Measurements from ENCODE around the gene BDNF.

The BDNF gene

DNA sequence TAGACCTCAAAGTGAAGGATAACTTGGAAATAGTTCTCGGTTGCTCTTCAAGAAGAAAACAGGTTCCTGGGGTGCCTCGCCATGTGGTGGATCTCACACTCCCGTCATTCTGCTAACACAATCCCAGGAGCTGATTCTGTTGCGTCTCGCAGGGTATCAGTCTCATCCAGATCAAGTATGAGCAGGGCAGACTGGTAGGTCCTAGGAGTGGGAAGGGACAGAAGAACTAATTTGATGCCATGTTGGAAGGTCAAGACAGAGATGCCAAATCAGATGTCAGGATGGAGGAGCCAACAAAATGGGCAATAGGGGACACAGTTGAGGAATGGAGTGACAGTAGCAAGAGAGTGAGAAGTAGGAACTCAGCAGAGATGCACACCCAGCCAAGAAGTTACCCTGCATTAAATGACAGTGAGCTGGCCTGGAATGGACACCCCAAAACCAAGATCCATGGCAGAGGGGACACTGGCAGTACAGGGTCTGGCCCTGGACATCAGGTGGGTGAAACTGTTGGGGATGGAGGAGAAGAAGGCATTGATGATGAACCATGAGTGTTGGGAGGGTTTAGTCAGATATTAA is 76.2 kb downstream of the BDNF start:
- no peak for DNase-seq

DNA sequence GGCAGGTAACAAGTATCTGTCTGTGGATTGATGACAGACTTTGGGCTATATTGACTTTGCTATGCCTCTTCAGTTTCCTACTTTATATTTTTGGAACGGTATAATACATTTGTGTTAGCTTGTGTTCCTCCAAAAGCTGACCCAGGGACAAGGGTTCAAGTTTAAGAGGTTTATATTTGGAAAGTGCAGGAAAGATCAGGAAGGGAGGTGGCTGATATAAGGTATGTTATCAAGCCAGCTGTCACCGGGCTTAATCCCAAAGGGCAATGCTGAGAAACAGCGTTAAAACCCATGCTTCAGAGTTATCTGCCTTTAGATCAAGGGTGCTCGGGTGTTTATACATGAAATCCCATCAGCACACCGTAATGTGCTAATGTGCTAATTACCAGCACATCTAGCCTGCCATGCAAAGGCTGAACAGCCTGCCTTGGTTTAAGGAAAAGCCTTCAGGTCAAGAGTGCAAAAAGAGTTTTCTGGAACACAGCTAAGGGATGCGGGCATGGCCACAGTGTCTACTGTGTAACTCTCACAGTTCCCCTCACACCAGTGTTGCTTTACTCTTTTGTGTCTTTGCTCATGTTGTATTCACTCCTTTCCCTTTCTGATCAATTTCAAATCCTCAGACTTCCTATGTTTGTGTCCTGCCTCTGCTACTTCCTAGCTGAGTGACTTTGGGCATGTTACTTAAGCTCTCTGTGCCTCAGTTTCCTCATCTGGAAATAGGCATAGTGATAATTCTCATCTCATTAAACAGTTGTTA is 77.5 kb downstream of the BDNF start:
- DNase-seq = no peak

DNA sequence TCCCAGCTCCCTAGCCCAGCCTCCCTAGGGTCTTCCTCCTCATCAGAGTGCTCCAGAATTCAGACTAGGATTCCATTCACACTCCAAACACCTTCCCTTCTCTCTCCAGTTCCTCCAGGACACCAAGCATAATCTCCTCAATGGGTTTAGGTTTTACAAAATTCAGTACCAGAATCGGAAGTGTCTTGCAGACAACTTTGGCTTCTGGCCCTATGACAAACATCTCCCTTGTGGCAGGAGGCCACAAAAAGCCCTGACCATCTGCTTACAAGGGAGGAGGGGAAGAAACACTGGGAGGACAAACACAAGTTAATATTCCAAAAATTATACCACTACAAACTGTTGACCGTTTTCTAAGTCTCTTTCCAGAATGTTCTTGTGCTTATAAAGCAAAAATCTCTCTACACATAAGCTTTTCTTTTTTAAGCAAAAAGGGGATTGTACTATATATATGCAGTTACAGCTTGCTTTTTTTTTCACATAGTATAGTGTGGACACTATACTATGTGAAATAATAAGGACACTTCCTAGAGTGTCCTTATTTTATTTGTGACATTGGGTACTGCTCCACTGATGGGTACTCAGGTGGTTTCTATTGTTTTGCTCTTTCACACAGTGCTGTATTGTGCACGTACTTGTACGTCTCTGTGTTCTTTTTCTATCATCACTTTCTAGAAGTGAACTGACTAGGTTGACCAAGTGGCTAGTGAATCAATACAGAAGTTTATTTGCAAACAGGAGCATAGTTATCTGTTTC is 78.7 kb downstream of the BDNF start:
- no peak for DNase-seq

DNA sequence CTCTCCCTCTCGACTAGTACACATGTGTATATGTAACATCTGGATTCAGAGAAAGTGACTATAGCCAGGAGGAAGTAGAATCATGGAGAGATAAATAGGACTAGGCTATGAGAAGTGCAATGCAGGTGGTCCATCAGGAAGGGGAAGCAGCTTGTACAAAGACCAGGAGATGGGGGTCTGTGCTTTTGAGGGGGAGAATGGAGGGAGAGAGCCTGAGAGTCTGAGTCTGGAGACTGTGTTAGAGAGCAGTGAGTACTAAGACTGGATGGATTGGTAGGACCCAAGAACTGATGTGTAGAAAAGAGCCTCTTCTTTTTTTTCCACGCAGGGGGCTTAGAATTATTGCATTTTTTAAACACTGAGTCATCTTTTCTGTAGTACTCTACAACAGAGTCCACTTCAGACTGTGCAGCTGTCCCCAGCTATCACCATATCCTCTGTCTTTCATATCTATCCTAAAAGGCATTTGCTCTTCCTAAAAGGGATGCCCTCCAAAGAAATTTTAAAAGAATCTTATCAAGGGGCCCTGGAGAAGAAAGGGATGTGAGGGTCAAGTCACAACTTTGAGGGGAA is 80.4 kb downstream of the BDNF start:
- DNase-seq = no peak

DNA sequence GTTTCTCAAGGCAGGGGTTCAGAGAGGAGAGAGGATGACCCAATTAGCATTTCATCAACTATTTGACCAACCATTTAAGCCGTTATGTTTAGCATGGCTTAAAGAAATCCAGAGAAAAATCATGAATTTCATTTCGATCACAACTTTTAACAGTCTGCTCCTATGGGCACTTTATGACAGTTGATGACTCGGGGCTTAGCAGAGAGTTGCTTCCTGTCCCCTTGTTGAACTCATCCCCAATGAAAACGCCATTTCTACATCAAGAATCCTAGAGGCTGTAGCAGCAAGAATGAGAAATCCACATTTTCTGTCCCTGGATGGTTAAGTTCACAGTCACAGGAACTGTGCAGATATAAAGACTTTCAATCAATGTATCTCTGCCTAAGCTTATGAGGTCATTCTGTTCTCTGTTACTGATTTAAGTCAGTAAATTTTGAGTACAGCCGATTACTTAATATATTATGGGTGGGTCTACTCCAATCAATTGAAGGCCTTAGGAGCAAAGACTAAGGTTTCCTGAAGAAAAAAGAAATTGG is 81.1 kb downstream of the BDNF start:
- no peak for DNase-seq

DNA sequence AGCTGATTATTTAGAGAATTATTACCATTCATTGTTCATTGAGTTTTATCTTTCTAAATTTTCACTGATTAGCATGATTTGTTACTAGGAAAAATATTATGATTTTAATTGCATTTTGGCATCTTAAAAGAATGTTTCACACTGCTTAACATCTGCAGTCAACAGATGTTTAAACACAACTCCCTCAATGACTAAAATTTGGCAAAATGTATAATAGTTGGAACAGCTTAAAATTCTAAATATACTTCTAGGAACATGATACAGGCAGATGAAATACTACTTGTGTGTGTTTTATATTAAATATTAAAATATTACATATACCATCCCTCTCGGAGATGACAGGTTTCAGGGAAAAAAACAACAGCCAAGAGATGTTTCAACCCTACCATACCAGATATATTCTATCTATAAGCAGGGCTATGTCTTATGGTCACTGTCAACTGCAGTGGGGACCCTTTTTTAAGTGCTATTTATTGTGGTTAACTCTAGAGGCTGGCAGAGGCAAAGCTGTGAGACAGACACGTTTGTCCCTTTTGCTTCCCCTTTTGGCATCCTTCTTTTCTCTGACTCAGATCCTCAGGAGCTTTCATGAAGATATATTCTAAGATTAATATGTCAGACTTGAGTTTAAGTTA is 81.9 kb downstream of the BDNF start:
- no peak for DNase-seq

DNA sequence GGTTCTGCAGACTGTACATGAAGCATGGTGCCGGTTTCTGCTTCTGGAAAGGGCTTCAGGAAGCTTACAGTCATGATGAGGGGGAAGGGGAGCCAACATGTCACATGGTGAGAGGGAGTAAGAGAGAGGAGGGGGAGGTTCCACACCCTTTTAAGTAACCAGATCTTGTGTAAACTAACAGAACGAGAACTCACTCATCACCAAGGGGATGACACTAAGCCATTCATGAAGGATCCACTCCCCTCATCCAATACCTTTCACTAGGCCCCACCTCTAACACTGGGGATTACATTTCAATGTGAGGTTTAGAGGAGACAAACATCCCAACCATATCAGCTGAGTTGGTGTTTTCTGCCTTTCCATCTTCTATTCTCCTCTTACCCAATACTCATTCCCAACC is 83.5 kb downstream of the BDNF start:
- no peak for DNase-seq

DNA sequence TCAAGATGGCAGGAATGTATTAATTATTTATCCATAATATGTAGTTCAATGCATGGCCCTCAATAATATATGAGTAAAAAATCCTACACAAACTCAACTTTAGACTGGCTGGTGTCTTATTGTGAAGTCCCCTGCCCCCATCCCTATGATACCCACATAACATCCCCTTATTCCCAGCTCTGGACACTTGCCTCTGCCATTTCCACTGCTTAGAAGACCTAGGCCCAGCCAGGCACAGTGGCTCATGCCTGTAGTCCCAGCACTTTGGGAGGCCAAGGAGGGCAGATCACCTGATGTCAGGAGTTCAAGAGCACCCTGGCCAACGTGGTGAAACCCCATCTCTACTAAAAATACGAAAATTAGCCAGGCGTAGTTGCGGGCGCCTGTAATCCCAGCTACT is 84.4 kb downstream of the BDNF start:
- DNase-seq = no peak

DNA sequence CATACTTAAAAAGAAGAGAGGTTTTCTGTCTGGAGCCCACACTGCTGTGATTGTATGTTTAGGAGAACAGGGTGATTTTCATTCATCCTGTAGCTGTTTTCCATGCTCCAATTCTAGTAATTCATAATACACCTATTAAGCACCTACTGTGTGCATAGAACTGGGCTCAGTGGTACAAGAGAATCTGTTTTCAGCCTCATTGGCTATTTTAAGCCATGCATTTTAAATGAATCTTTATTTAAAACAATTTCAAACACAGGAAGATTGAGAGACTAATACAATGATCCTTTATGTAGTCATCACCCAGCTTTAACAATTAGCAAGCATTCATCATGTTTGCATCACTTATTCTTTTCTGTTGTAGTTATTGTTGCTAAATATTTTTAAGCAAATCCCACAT is 86.2 kb downstream of the BDNF start:
- no peak for DNase-seq

DNA sequence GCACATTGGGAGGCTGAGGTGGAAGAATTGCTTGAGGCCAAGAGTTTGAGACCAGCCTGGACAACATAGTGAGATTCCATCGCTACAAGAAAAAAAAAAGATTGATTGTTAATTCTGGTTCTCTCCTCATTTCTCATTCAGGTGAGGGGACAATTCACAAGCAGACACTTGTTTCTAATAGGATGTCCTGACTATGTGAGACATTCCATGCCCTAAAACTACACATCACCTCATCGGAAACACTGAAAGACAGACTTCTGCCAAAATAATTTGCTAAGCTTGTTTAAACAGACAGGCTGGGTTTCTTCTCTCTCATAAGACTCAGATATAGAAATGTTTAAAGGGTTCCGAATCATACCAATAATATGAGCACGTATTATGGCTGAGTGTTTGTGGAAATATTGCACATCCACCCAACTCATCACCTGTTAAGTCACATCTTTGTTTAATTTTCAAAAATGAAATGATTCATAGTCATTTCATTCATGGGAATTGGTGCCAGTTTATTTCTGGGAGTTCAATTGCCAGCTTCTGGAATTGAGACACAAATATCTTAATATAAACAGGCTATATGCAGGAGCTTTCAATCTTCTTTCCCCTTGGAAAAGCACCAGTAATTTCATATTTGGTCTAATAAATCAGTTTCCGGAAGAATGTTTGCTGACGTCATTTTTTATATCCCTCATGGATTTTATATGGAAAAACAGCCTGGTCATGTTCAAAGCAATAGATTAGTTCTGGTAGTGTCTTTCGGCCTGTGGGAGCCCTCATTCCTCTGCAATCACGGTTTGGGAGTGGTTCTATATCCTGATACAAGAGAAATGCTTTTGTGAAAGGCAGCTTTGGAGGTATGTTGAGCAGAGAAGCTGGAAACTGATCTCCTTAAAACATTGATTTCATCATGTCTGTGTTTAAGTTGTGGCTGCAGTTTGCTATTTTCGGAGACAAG is 87.0 kb downstream of the BDNF start:
- no peak for DNase-seq

DNA sequence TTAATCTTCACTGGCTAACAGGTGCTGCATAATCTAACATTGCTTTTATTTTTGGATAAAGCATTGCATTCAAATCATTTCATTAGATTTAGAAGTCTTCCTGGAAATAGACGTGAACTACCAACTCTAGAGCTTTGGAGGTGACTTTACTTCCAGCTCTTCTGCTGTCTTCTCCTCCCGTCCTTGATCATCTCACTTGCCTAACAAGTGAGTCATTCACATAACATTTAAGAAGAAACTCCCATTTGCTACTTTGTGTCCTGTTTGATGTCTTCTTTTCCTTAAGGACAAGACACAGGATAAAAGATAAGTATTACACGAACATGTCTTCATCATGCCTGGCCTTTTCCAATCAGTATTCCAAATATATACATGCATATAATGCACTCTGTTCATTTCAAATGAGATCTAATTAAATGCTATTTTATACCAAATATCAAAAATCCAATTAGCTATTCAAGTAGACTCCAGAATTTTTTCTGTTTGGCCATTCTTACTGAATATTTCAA is 88.3 kb downstream of the BDNF start:
- no peak for DNase-seq

DNA sequence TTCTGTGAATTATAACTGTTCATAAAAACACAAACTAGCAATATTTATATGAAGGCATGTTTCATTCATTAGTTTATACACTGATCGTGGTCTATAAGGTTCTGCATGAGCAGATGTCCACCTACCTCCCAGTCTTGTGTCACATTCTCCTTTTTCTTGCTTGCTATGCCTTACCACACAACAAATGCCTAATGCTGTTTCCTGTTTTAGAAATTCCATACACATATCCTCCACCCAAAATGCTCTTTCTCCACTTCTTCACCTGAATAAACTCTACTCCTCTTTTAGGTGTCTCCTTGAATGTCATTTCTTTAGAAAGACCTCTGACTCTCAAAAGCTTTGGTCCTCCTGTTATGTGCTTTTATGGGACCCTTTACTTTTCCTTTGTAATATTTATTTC is 88.9 kb downstream of the BDNF start:
- no peak for DNase-seq

DNA sequence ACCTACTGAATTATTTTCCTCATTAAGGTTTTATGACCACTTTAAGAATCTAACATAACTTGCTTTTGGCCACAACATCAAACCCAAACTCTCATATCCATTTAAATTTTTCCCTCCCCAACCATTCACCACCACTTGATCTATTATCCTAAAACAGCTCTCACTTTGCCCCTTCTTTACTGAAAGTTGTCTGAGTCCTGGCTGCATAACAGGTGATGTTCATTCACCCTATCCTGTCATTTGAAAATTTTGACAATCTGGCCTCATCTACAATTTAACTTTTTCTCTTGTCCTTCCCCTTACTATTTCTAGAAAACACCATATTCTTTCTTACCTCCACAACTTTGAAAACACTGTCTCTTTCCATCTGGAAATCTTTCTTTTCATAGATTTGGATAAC is 89.3 kb downstream of the BDNF start:
- DNase-seq = no peak

DNA sequence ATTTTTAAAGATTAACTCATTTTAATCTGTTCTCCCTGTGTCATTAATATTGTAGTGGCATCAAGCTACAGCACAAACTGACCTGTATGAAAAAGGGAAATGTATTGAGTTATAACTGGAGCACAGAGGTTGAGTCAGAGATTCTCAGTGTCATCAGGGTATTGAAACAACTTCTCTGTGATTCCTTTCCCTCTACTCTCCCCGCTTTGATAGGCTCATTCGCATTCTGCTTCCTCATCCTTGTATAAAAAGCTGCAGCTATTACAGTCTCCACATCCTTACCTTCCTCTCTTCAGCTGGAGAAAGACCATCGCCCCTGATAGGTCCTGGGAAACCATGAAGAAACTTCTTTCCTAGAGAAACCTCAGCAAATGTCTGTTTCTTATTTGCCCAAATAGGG is 90.0 kb downstream of the BDNF start:
- DNase-seq = no peak

DNA sequence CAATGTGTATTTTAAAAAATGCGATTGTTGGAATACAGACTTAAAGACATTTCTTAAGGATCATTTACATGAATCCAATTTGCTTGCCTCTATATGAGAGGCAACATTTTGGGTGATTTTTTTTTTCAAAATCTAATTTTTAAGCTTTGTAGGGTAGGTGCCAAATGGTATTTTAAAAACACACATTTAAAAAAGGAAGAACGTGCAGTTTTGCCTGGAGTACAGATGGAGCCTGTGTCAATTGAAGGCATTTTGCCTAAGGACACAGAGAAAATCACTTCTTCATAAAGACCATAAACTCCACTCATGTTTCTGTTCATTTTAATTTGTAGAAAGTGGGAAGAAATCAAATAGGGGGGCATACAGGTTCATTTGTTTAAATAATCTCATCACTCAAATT is 91.3 kb downstream of the BDNF start:
- DNase-seq = no peak

DNA sequence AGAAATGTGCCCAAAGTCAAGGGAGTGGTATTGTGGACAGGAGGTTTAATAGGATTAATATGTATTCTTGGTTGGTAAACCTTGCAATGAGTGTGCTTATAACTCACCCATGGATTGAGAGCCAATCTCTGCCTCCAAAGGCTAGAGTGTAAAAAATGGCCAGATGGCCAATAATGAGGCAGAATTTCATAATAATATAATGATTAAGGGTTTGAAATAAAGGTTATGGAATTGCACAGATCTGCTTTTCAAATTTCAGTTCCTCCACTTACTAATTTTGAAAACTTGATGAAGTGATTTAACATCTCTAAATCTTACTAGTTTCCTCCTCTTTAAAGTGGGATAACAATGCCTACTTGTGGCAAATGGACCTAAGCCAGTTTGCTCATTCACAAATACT is 94.8 kb downstream of the BDNF start:
- no peak for DNase-seq
